Measurements from ENCODE around the gene SLC16A11.

Gene SLC16A11

GRCh38 chr17:7070712-7071111, 26.8 kb upstream of the SLC16A11 start:
- POLR2A ChIA-PET = no interaction called here
- no peak for TF ChIP-seq CTCF (IDR thresholded peaks at IDR 0.05; ENCODE audit: control extremely low read depth, extremely low read depth, low read depth, missing control alignments)
- CTCF ChIA-PET = interaction anchor here (1.0 to 2.3 kb wide), 3 partner anchors 15 to 107 kb away, joined by 3 to 7 read pairs (median 4); no protein-coding TSS in a partner anchor
- DNase-seq (ENCODE audit: extremely low spot score) = no peak

GRCh38 chr17:7068268-7068667, 24.4 kb upstream of the SLC16A11 start:
- no peak for TF ChIP-seq CTCF (IDR thresholded peaks at IDR 0.05; ENCODE audit: control extremely low read depth, extremely low read depth, low read depth, missing control alignments)
- ChIA-PET CTCF (no interaction called here), POLR2A (no interaction called here)
- DNase-seq (ENCODE audit: extremely low spot score) = no peak

GRCh38 chr17:7067198-7067597, 23.3 kb upstream of the SLC16A11 start:
- ChIA-PET CTCF (no interaction called here), POLR2A (no interaction called here)
- DNase-seq (ENCODE audit: extremely low spot score) = no peak
- no peak for TF ChIP-seq CTCF (IDR thresholded peaks at IDR 0.05; ENCODE audit: control extremely low read depth, extremely low read depth, low read depth, missing control alignments)

DNA sequence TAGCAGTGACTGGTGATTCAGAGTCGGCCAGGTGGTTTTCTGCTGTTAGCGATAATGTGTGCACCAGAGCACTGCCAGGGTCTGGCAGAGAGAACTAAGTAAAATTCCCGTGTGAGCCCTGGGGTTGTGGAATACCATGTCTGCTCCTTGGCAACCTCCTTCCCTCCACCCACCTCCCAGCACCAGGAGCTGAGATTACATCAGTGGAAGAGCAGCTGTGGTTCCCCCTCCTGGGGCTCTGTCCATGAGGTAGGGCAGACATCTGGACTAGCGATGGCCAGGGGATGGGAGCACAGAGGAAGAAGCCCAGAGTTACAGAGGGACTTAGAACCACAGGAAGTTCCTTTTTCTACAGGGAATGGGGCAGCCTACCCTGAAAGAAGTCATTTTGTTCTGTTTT, 20.4 kb upstream of the SLC16A11 start:
- no peak for DNase-seq (ENCODE audit: extremely low spot score)
- ChIA-PET CTCF (interaction anchor here (2.2 to 2.5 kb wide), 2 partner anchors 12 to 72 kb away, joined by 7 to 9 read pairs; no protein-coding TSS in a partner anchor), POLR2A (no interaction called here)
- no peak for TF ChIP-seq CTCF (IDR thresholded peaks at IDR 0.05; ENCODE audit: control extremely low read depth, extremely low read depth, low read depth, missing control alignments)

- POLR2A ChIA-PET = no interaction called here
Observed at GRCh38 chr17:7063518-7064094, 19.7 kb upstream of the SLC16A11 start.

GRCh38 chr17:7060165-7060891, 16.4 kb upstream of the SLC16A11 start:
- TF ChIP-seq CTCF (IDR thresholded peaks at IDR 0.05; ENCODE audit: control extremely low read depth, extremely low read depth, low read depth, missing control alignments) = no peak
- DNase-seq (ENCODE audit: extremely low spot score) = no peak
- CTCF ChIA-PET = interaction anchor here (1.1 to 3.0 kb wide), 3 partner anchors 9 to 117 kb away, joined by 3 to 16 read pairs (median 8); no protein-coding TSS in a partner anchor
- POLR2A ChIA-PET = no interaction called here

More at GRCh38 chr17:7063518-7064094, 19.7 kb upstream of the SLC16A11 start:
- CTCF ChIA-PET = interaction anchor here (2.2 to 2.5 kb wide), 2 partner anchors 11 to 73 kb away, joined by 7 to 9 read pairs; no protein-coding TSS in a partner anchor
- TF ChIP-seq CTCF (IDR thresholded peaks at IDR 0.05; ENCODE audit: control extremely low read depth, extremely low read depth, low read depth, missing control alignments) = no peak
- DNase-seq (ENCODE audit: extremely low spot score) = no peak

Data from GM10248 (cell line).